PC-9 (cell line): ENCODE measurements around the gene CSRP1. TPM values are rescaled to one million over a fixed set of nuclear protein-coding genes. Genes with fewer than 3 reads are reported as not detected.
A peak's percentile ranks its signal among the peaks of the same experiment; 100 is the strongest.

Source experiments
- BruUV-seq: library from RNA; stranded (reverse); fragments of 400-500 nt; replicated peaks from 2 replicates; lab custom pipeline; 2021; lab: Mats Ljungman, UMichigan
- CTCF ChIA-PET: fragments of 300-600 bp; sonication (Branson Sonifier 250); formaldehyde crosslinking; loops from one replicate; lab custom pipeline; 2022; ENCODE audit warnings: antibody characterized with exemption; lab: Charles Lee
- POLR2A ChIA-PET: fragments of 300-600 bp; sonication (Branson Sonifier 250); formaldehyde crosslinking; loops from one replicate; lab custom pipeline; 2022; ENCODE audit warnings: antibody characterized with exemption; ENCODE audit not compliant: unreplicated experiment; lab: Charles Lee
- DNase-seq, 2 experiments: peaks; one replicate each; pipeline versions ENCODE4 v3.0.0 to v3.0.0-alpha.2; 2015 to 2022; ENCODE audit warnings: mixed read lengths in 1 of 2
- H2AFZ ChIP-seq: fragments of 200-600 bp; sonication (generic); 2 replicates; pipeline ENCODE4 v1.8.1; 2017; ENCODE audit warnings: antibody characterized with exemption
- H3F3A ChIP-seq: fragments of 200-600 bp; sonication (generic); 2 replicates; pipeline ENCODE4 v1.8.1; 2017; ENCODE audit warnings: antibody characterized with exemption, mild to moderate bottlenecking, low read depth; ENCODE audit not compliant: insufficient read depth
- H3K27ac ChIP-seq: fragments of 200-600 bp; sonication (generic); 2 replicates; pipeline ENCODE4 v1.6.1; 2016; ENCODE audit warnings: mixed run types
- H3K27me3 ChIP-seq: fragments of 200-600 bp; sonication (generic); 2 replicates; pipeline ENCODE4 v1.6.1; 2016; ENCODE audit warnings: low read depth, mixed run types; ENCODE audit not compliant: insufficient read depth
- H3K36me3 ChIP-seq: fragments of 200-600 bp; sonication (generic); 2 replicates; pipeline ENCODE4 v1.6.1; 2016; ENCODE audit warnings: low read depth, mixed run types
- H3K4me1 ChIP-seq: fragments of 200-600 bp; sonication (generic); replicated peaks from 2 replicates; pipeline ENCODE4 v1.6.1; 2016; ENCODE audit warnings: mixed run types; ENCODE audit not compliant: insufficient read depth
- H3K4me2 ChIP-seq: fragments of 200-600 bp; sonication (generic); 2 replicates; pipeline ENCODE4 v1.6.1; 2017; ENCODE audit warnings: mixed run types
- H3K4me3 ChIP-seq: fragments of 200-600 bp; sonication (generic); 2 replicates; pipeline ENCODE4 v1.6.1; 2016; ENCODE audit warnings: mixed run types
- H3K79me2 ChIP-seq: fragments of 200-600 bp; sonication (generic); 2 replicates; pipeline ENCODE4 v1.6.1; 2017; ENCODE audit warnings: low read depth, mixed run types
- H3K9me2 ChIP-seq: fragments of 200-600 bp; sonication (generic); 2 replicates; pipeline ENCODE4 v1.8.1; 2017; ENCODE audit warnings: mild to moderate bottlenecking; ENCODE audit not compliant: insufficient read depth
- H3K9me3 ChIP-seq: fragments of 200-600 bp; sonication (generic); 2 replicates; pipeline ENCODE4 v1.8.1; 2016; ENCODE audit warnings: low read depth; ENCODE audit not compliant: insufficient read depth
- H4K20me1 ChIP-seq: fragments of 200-600 bp; sonication (generic); 2 replicates; pipeline ENCODE4 v1.8.1; 2017; ENCODE audit not compliant: insufficient read depth
- EZH2 ChIP-seq: fragments of 200-600 bp; sonication (generic); IDR thresholded peaks from 2 replicates; pipeline ENCODE4 v1.8.0; 2017; ENCODE audit warnings: antibody characterized with exemption, low read depth
- intact Hi-C: fragments of 100-400 bp; cut with micrococcal nuclease; formaldehyde crosslinking; loops from one replicate; pipeline ENCODE4 v1.10.0; 2022; ENCODE audit not compliant: unreplicated experiment
- total RNA-seq: library from RNA; stranded (reverse); gene quantifications from 2 replicates; pipeline ENCODE4 v1.2.3, GENCODE V29; 2021
- TF ChIP-seq, protein P1 (sequence below): fragments of 200-600 bp; sonication (generic); conservative IDR thresholded peaks from 2 replicates; pipeline ENCODE4 v1.6.1; 2017; ENCODE audit warnings: mixed run types, antibody characterized with exemption, mild to moderate bottlenecking, moderate library complexity

CSRP1 gene
- total RNA-seq, 1 experiment from 2014 or later = 61.3 TPM

DNA sequence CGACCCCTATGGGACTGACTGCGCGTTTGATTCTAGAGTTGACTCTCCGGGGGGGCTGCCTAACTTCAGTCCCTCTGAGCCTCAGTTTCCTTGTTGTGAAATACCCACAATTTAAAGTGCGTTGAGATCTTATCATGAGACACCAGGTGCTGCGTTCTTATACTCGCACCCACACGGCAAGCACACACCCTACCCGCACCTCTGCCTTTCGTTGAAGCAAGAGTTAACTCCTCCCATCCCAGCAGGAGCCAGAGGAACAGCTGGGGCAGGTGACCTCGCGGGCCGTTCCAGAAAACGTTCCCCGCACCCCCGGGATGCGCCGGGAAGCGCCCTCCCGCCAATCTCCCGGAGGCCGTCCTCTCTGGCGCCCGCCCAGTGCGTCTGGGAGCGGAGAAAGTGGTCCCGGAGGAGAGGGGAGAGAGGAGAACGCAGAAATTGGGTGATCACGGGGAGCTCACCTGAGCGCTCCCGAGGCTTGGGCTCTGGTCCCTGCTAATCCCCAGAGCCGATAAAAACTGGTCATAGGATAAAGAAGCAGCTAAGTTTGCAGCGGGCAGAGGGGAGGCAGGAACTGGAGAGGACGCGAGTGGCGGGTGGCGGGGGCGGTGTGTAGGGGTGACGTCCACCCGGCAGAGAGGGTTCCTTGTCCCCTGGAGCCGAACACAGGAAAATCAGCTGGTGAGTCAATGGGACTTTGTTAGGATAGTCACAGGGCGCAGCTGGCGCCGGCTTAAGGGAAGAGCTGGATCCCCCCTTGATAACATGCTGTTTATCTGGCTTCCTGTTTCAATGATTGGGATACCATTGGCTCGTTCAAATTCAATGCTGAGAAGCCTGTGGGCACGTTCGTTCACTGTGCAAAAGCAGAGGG is 32.9 kb upstream of the CSRP1 start:
- CTCF ChIA-PET = interaction anchor here (0.9 to 1.6 kb wide), 3 partner anchors 24 to 253 kb away, joined by 3 to 11 read pairs (median 8); no protein-coding TSS in a partner anchor
- Histone ChIP-seq H2AFZ (peak overlapping the region; percentile 87), H3K9me2 (no peaks in the 10 kb centered on the region), H3F3A (peaks cover 21% of the 10 kb centered on the region; the same call in 1 of the 2 replicates), H3K9me3 (no peaks in the 10 kb centered on the region; the same call in 1 of the 2 replicates), H3K4me3 (peak overlapping the region; percentile 81), H4K20me1 (no peaks in the 10 kb centered on the region), H3K27me3 (no peaks in the 10 kb centered on the region), H3K79me2 (0 out of 2 replicates have a peak, but pooled peaks cover 8% of the 10 kb centered on the region), H3K27ac (peak overlapping the region; percentile 35), H3K4me1 (peaks cover 45% of the 10 kb centered on the region), H3K4me2 (peak overlapping the region; percentile 86), H3K36me3 (no peaks in the 10 kb centered on the region)
- intact Hi-C loops = no loop called here
- TF ChIP-seq, protein P1, sequence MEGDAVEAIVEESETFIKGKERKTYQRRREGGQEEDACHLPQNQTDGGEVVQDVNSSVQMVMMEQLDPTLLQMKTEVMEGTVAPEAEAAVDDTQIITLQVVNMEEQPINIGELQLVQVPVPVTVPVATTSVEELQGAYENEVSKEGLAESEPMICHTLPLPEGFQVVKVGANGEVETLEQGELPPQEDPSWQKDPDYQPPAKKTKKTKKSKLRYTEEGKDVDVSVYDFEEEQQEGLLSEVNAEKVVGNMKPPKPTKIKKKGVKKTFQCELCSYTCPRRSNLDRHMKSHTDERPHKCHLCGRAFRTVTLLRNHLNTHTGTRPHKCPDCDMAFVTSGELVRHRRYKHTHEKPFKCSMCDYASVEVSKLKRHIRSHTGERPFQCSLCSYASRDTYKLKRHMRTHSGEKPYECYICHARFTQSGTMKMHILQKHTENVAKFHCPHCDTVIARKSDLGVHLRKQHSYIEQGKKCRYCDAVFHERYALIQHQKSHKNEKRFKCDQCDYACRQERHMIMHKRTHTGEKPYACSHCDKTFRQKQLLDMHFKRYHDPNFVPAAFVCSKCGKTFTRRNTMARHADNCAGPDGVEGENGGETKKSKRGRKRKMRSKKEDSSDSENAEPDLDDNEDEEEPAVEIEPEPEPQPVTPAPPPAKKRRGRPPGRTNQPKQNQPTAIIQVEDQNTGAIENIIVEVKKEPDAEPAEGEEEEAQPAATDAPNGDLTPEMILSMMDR = no peak
- POLR2A ChIA-PET = interaction anchor here (0.6 to 0.7 kb wide), 3 partner anchors 21 to 377 kb away, joined by 3 to 5 read pairs (median 4); no protein-coding TSS in a partner anchor
- DNase-seq = peak; percentile 25 to 47
- no TSS peak for BruUV-seq

DNA sequence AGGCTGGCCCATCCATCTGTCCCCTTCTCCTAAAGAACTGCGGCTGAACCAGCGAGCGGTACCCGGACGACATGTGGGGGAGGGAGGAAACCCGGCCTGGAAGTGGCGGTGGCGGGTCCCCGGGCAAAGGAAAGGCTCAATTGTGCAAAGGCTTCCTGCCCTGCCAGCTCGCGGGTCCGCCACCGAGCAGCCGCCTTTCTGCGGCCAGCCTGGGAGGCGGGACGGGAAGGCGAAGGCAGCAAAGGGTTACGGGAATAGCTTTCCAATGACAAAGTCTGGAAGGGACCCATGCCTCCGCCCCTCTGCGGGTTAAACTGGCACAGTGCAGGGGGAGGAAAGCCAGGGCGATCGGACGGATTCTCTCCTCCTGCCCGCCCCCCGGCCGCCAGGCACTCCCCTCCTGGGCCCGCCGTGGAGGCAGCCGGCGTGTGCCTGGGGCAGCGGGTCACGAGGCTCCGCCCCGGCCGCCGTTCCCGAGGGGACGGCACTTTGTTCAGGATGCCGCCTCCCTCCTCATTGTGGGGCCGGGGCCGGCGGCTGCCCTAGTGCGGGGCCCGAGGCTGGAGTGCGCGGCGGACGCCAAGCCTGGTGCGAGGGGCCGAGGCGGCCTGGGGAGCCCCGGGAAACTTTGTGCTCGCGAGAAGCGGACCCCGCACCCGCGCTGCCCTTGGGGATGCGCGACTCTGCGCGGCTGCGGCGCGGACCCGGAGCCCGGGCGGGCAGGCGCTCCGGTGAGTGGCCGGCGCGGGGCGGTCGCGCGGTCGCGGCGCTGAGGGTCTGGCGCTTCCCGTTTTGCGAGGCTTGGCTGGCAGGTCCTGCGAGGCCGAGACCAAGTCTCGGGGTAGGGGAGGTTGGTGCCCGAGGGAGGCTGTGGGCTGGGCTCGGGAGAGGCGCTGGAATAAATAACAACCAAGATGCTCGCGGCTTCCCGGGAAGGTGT is 32.0 kb upstream of the CSRP1 start, which contains the start of gene NAV1:
Gene NAV1, plus strand, starts transcription at position 516 of the 940 bp plus-strand sequence. CDS start 83,758 bp downstream, outside the sequence.
- no peaks in the 10 kb centered on the region for H3K27me3 ChIP-seq
- peak within 1 kb of the TSS; percentile 86 for H3K4me2 ChIP-seq
- H3F3A ChIP-seq = peaks cover 26% of the 10 kb centered on the region; the same call in 1 of the 2 replicates
- H3K79me2 ChIP-seq = 0 out of 2 replicates have a peak, but pooled peaks cover 8% of the 10 kb centered on the region
- peaks cover 50% of the 10 kb centered on the region for H3K4me1 ChIP-seq
- H3K4me3 ChIP-seq = peak within 1 kb of the TSS; percentile 81
- no peaks in the 10 kb centered on the region for H3K36me3 ChIP-seq
- CTCF ChIA-PET = interaction anchor here (0.6 kb wide), 2 partner anchors 27 to 254 kb away, joined by 3 read pairs; no protein-coding TSS in a partner anchor
- POLR2A ChIA-PET = interaction anchor here (0.6 kb wide), 1 partner anchor 203 kb away, joined by 4 read pairs; no protein-coding TSS in a partner anchor
- no TSS peak for BruUV-seq
- H3K9me2 ChIP-seq = no peaks in the 10 kb centered on the region
- DNase-seq = peak; percentile 64 to 74
- no peaks in the 10 kb centered on the region; the same call in 1 of the 2 replicates for H3K9me3 ChIP-seq
- intact Hi-C loops = no loop called here
- H3K27ac ChIP-seq = peak within 1 kb of the TSS; percentile 35
- TF ChIP-seq, protein P1 = no peak
- TF ChIP-seq EZH2 = no peak
- H2AFZ ChIP-seq = peak within 1 kb of the TSS; percentile 87
- no peaks in the 10 kb centered on the region for H4K20me1 ChIP-seq
